CD4-positive, alpha-beta T cell treated with Interleukin-6 at 100 ng/mL for 8 hours (primary cell): ENCODE results near the gene EXOC6B.

ENCODE experiments used
- DNase-seq: peaks from one replicate; pipeline ENCODE4 v3.0.0-alpha.2; 2020; ENCODE audit warnings: mixed read lengths, low spot score

EXOC6B gene

DNA sequence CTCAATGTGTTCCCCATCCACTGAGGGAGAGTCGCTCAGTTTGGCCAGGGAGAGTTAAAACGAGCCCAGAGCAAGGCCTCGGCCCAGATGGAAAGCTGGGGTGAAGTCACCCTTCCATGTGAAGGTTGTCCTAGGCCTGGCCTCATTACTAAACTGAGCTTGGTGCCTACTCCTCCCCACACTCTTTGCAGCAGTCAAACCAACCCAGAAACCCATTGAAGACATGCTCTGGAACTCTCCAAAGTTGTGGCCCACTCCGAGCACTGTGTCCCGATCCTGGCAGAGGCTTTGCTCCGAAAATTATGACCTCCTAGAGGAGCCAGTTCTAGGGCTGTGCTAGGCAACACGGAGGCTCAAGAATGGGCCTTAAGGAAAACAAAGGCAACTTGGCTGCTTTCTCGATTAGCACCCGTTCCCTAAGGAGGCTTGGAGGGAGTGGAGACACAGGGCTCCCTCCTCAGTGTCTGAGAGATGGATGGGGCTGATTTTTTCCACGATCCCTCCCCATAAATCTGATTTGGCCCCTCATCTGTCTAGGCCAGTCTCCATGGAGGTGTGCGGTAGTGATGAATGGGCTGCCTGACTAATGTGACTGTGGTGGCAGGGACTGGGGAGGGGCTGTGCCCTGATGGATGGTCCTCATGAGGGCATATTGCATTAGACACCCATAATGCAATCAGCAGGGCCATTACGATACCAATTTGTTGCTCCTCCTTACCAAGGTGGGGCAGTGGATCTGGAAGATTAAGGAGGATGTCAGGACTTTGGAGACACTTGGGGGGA, 666.4 kb downstream of the EXOC6B start:
- no peak for DNase-seq

DNA sequence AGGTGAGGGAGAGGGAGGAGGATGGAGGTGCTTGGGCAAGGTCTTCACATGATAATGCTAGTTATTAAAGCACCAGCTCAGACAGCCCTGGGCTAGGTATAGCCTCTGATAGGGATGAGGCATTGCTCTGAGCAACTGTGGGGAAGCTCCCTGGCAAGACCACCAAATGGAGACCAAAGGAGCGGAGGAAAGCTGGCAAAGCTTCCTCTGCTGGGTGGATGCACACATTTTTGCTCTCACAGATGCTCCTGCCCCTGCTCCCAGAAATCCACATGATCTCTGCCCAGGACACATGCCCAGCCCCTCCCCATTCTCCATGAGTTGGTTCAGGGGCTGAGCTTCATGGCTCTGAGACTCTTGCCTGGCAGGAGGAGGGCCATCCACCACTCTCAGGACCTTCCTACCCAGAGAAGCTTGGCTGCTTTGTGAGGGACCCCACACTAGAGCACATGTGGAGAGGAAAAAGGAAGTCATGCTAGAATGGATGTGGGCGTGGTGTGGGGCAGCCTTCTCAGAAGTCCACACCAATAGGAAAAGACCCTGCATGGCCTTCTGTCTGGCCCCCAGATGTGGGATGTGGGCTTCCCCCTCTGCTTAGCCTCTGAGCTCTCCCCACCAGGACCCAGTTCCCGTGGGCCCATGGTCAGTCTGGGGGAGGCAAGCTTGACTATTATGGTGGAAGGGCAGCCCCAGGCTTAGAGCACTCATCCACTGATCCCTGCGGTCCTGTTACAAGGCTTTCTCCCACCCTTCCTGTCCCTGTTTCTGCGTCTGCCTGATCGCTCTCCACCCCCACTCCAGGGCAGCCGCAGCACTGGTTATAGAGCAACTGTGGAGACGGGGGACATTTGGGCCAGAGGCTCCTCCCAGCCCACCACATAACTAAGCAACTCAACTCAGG, 667.7 kb downstream of the EXOC6B start:
- no peak for DNase-seq

DNA sequence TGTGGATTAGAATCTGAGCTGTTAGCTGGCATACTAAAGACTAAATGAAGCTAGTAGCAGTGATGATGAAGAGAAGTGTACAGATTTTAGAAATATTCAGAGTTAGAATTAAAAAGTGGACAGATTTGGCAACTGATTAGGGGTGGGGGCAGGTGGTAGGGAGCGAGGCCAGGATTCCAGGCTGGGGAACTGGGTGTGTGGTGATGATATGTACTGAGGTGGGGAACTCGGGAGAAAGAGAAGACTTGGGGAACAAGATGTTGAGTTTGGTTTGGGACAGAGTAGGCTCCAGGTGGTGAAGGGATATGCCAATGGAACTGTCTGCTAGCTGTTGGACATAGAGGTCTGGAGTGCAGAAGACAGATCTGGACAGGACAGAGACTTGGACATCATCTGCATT, 669.0 kb downstream of the EXOC6B start:
- no peak for DNase-seq

DNA sequence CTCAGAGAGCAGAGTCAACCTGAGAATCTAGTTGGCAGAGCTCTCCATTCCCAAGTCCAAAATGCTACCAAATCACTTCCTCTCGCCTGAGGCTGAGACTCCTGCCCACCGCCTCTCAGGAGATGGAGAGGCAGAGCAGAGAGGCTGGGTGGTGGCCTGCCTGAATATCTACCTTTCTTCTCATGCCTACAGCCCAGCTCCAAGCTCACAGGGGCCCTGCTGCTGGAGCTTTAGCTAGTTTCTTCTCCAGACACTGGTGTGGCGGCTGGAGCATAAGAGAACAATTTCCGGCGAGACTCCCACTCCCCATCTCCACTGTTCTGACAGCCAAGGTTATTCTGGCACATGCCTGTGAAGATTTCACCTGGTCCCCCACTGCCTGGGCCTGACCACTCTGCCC, 670.1 kb downstream of the EXOC6B start:
- DNase-seq, result no peak

DNA sequence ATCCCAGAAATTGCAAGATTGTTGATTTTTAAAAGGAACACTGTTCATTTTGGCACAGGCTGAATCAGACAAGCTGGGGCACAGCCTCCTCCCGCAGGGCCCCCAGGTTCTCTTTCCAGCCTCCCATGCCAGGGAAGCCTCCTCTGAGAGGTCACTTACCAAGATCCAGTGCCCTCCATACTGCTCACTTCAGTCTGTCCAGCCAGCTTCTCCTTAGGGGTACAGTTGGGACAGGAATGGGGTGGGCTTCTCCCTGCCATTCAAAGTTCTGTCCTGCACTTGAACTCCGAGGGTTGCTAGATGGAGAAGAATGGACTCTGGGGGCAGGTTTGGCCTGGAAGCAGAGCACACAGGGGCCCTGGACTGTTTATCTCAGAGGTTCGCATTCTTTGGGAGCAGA, 670.7 kb downstream of the EXOC6B start:
- no peak for DNase-seq

GRCh38 chr2:72154386-72154975, 671.4 kb downstream of the EXOC6B start:
- no peak for DNase-seq

GRCh38 chr2:72153924-72154323, 671.9 kb downstream of the EXOC6B start:
- no peak for DNase-seq

- no peak for DNase-seq
Measured at GRCh38 chr2:72153026-72153791, 672.6 kb downstream of the EXOC6B start.

DNA sequence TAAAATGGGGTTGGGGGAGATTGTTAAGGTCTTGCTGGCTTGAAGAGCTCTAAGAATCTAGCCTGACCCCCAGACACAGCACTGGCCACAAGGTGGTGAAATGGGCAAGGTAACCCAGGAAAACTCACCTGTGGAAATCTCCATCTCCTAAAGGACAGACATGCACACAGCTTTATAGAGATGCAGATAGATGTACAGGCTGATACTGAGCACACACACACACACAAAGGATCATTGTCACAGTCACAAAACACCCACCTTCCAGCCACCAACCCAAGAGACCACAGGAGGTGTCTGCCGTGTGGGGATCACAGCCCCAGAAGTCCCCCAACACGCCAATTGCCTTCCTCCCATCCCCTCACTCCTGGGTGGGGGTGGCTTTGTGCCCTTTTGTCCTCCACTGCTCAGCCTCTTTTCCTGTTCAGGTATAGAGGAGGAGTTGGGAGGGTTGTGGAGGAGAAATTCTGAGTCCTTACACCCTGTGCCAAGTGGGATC, 674.9 kb downstream of the EXOC6B start:
- DNase-seq, result no peak

GRCh38 chr2:72150157-72150860, 675.5 kb downstream of the EXOC6B start:
- DNase-seq, result peak; percentile 42

- DNase-seq, result no peak
Measured at GRCh38 chr2:72149556-72150156, 676.2 kb downstream of the EXOC6B start.

GRCh38 chr2:72148837-72149555, 676.8 kb downstream of the EXOC6B start:
- no peak for DNase-seq

- DNase-seq, result no peak
Measured at GRCh38 chr2:72148003-72148836, 677.6 kb downstream of the EXOC6B start.

DNA sequence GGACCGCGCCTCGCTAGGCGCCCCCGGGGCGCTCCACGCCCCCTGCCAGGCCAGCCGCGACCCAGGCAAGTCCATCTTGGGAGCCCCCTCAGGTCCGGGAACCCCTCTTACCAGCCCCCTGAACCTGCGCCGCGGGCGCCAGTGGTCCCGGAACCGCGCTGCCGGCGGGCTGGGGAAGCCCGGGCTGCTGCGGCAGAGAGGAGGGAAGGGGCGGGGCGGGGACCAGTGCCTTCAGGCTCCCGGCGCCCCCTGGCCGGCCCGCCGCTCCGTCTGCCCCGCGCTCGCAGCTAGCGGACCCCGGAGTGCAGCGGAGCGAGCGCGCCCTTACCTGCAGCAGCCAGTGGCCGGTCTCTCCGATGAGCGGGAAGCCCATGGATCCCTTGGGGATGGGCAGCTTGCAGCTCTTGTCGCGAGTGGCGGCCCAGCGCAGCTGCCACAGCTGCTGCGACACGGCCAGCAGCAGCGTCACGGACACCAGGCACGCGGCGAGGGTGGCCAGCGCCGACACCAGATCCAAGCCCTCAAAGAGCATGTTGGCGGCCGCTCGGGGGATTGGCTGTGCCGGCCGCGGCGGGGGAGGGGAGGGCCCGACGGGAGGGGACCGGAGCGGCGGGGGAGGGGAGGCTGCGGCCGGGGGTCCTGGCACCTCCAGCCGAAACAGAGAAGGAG, 678.4 kb downstream of the EXOC6B start, which contains the start of gene CYP26B1:
CYP26B1 (minus strand) TSS at position 560 of the 669 bp plus-strand sequence; CDS start at position 532, 28 bp downstream.
- no peak for DNase-seq

- no peak for DNase-seq
Measured at GRCh38 chr2:72146347-72147302, 679.2 kb downstream of the EXOC6B start.

DNA sequence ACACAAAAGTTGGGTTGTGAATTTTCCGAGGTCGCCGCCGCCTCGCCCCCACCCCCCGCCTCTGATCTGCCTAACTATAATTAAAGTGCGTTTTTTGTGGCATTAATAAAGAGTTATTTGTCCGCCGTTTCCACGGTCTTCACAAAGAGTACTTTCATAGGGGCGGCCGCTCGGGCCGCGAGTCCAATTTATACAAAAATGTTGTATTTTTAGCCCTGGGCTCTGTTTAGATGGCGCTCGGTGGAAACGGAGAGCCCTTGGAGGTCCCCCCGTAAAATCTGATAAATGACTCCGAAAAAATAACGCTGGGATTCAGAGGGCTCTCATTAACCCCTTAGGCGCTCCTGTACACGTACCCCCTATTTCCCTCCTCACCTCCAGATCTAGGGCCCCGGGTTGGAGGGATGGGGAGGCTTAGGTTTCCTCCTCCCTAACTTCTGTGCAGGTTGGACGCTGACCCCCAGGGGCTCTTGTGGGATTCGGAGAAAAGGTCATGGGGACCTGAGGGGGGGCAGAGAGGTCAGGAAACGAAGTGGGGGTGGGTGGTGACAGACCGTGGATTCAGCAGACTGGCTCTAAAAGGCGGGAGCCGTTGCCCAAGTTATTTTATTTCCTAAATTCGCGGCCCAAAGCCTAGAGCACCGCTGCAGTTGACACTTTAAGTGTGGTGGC, 680.0 kb downstream of the EXOC6B start:
- DNase-seq, result no peak

- DNase-seq, result no peak
Measured at GRCh38 chr2:72145289-72145657, 680.6 kb downstream of the EXOC6B start.
